Amygdala (tissue), 56 donors: ENCODE data around the gene HSH2D.
"Not testable (repeated sequence)": the region's sequence is repeated elsewhere in the genome, so short reads cannot be mapped to it uniquely, and the experiment has no call there.

Experiments
- DNase-seq, 56 donors: peaks; one replicate each; lab custom pipeline; 2025; lab: John Stamatoyannopoulos, UW

HSH2D gene

DNA sequence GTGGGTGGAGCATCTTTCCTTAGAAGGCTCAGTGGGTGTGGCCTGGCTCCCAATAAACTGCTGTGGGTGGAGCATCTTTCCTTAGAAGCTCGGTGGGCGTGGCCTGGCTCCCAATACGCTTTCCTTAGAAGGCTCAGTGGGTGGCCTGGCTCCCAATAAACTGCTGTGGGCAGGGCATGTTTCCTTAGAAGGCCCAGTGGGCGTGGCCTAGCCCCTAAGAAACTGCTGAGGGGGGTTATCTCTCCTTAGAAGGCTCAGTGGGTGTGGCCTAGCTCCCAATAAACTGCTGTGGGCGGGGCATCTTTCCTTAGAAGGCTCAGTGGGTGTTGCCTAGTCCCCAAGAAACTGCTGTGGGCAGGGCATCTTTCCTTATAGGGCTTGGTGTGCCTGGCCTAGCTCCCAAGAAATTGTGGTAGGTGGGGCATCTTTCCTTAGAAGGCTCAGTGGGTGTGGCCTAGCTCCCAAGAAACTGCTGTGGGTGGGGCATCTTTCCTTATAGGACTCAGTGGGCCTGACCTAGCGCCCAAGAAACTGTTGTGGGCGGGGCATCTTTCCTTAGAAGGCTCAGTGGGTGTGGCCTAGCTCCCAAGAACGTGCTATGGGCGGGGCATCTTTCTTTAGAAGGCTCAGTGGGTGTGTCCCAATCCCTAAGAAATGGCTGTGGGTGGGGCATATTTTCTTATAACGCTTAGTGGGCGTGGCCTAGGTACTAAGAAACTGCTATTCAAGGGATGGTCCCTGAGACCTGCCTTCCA lies 10.3 kb downstream of the HSH2D start:
- DNase-seq: peak in 1 of 56 donors; percentile 49

- no peak for DNase-seq
These were observed 11.1 kb downstream of the HSH2D start for GRCh38 chr19:16154557-16154956.

DNA sequence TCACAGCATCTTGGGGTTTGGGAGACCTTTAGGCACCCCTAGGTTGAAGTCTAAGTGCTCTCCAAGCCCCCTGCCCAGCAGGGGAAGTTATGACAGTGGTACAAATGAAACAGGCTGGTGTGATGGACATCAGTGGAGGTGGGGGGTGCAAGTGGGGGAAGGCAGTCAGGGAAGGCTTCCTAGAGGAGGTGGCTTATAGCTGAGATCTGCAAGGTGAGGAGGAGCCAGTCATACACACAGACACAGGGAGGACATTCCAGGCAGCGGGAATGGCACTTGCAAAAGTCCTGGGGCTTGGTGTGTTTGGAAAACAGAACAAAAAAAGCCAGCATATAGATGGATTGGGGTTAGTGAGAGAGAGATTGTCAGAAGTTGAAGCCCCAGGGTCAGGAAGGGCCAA lies 11.6 kb downstream of the HSH2D start:
- no peak for DNase-seq

GRCh38 chr19:16156904-16157303 lies 13.4 kb downstream of the HSH2D start:
- DNase-seq: no peak

- no peak for DNase-seq
These were observed 14.1 kb downstream of the HSH2D start for GRCh38 chr19:16157601-16158000.

GRCh38 chr19:16159655-16160054 lies 16.2 kb downstream of the HSH2D start:
- no peak for DNase-seq

DNA sequence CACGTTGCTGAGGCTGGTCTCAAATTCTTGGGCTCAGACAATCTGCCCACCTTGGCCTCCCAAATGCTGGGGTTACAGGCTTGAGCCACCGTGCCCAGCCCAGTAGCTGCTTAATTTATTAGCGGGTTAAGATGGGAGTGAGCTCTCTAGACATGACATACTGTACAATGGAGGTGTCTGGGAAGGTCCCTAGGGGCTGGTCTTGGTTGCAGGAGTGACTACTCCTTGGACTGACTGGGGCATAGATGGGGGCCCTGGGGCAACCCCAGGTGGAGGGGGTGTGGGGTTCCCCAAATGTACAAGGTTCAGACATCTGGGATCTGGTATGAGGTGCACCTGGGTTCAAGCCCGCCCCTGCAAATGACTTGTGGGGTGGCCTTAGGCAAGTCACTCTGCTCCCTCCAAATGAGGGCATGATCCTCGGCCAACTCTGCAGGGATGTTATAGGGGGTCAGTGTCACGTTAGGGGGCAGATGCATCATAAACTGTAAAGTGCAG lies 17.0 kb downstream of the HSH2D start:
- no peak for DNase-seq

DNA sequence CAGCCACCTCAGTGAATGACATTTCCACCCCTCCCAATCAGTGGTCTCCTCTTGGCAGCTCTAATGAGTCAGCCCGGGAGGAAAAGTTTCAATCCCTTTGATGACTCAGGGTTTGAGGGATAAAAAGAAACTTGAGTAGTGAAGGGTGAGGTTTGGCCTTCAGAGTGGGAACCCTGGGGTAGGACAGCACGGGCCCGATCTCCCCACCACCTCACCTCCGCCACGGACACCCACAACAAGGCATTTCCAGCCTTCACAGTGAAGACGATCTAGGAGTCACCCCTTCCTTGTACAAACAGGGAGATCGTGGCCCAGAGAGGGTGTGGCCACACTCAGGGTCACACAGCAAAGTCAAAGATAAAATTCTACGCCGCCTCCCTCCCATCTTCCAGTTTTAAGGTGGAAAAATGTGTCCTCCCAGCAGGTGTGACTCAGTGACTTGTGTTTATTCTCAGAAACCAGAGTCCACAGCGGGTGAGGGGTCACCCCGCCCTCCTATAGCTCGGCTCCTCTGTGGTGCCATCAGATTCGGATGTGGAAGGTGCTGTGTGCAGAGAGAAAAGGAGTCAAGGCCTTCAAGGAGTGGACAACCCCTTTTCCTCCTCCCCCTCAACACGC lies 17.6 kb downstream of the HSH2D start:
- no peak for DNase-seq

- peak in 2 of 56 donors; percentile 0 to 10 for DNase-seq
These were observed 18.4 kb downstream of the HSH2D start for GRCh38 chr19:16161840-16162239.

GRCh38 chr19:16164222-16164890 lies 20.9 kb downstream of the HSH2D start:
- DNase-seq: no peak

DNA sequence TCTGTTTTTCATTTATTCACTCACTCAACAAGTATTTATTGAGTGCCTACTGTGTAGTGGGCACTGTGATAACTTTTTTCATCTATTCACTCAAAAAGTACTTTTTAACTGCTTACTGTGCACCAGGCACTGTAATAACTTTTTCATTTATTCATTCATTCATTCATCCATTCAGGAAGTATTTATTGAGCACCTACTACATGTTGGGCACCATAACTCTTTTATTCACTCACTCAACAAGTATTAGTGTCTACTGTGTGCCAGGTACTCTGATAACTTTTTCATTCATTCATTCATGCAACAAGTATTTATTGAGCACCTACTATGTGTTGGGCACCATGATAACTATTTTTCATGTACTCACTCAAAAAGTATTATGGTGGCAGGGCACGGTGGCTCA lies 22.9 kb downstream of the HSH2D start:
- no peak for DNase-seq

DNA sequence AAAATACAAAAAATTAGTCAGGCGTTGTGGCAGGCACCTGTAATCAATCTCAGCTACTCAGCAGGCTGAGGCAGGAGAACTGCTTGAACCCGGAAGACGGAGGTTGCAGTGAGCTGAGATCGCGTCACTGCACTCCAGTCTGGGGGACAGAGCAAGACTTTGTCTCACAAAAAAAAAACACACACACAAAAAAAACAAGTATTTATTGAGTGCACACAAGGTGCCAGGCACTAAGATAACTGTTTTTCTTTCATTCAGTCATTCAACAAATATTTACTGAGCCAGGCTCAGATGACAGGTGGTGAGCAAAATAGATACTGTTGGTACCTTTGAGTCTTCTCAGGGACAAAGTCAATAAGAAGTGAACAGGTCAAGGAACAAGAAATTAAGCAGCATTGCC lies 23.6 kb downstream of the HSH2D start:
- DNase-seq: no peak

DNA sequence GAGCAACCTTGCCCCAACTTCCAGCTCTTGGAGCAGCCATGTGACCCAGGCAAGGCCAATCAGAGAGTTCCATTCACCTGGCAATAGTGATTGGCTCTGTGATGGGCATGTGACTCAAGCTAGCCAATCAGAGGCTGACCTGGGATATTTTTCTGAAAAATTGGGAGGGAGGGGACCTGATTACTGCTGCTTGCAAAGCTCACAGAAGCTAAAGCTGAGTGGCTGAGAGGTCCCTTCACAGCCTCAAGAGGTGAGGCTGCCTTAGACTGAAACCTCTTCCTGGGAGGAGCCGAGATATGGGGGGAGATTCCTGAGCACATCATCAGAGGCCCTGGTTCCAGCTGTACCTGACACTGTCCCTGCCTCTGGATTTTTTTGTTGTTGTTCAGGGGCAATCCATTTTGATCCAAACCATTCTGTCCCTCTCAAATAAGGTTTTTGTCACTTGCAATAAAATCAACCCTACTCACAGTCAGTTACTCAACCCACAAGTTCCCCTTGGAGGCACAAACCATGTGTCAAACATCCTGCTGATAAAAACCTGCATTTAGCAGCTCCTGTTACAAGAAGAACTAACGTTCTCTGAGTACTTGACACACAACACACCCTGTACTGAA lies 25.1 kb downstream of the HSH2D start:
- DNase-seq: no peak

DNA sequence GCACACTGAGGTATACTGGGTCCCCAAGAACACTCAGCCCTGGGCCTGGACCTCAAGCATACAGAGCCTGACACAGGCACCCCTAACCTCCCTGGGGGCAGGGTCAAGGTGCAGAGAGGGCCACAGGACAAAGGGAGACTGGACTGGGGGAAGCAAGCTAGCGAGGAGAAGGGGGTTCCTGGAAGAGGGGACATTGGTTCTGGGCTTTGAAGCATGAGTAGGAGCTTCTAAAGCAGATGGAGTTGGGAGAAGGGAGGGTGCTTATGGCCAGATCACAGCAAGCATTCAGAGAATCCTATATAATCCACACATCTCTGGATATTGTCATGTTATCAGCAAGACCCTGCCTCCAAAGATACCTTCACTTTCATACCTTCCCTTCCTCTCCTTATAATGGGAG lies 26.6 kb downstream of the HSH2D start:
- DNase-seq: no peak

GRCh38 chr19:16175954-16176353 lies 32.5 kb downstream of the HSH2D start:
- no peak for DNase-seq

- not testable (repeated sequence) for DNase-seq
These were observed 35.4 kb downstream of the HSH2D start for GRCh38 chr19:16178866-16179265.

DNA sequence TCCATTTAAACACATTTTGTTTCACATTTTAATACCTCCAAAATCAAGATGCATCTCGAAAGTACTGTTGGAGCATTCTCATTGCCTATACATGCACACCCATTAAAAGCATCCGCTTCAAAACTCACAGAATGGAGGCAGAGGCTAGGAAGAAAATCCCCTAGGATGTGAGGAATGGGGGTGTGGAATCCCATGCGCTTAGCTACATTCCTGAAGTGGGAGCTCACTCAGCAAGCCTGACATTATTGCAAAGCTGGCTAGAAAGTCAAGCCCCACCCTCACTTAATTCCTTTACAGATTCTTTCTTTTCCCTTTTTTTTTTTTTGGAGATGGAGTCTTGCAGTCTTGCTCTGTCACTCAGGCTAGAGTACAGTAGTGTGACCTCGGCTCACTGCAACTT lies 37.1 kb downstream of the HSH2D start:
- no peak for DNase-seq

- DNase-seq: peak in 1 of 56 donors; percentile 11
These were observed 41.2 kb downstream of the HSH2D start for GRCh38 chr19:16184665-16185122.

GRCh38 chr19:16185123-16185767 lies 41.8 kb downstream of the HSH2D start, which contains the start of gene FAM32A:
FAM32A (plus strand) TSS chr19:16185410; CDS start chr19:16185443, 33 bp downstream.
- peak; percentile 73 to 99 (median 95) for DNase-seq

DNA sequence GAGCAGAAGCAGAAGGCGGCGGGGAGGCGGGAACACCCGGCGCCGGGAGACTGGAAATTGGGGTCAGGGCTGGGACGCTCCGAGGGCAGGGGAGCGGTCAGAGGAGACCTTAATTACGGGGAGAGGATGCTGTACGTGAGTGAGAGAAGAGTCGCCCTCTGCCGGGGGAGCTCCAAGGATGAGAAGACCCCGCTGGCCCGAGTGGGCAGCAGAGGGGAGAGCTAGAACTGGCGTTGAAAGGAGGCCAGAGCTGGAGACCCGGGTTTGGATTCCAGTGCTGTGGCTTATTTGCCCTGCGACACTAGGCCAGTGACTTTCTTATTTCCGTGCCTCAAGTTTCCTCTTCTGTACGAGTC lies 42.3 kb downstream of the HSH2D start:
- peak in 17 of 56 donors; percentile 13 to 54 (median 21) for DNase-seq
